ENCODE results near the gene SCIN. TPM values are rescaled to one million over a fixed set of nuclear protein-coding genes. Genes with fewer than 3 reads are reported as not detected.

SCIN gene
- total and polyA plus RNA-seq, 11 donors = 0.01 to 1.7 (median 0.87) TPM; not detected in 5

- H3K4me1 ChIP-seq = no peaks in the 10 kb centered on the region
- TF ChIP-seq CTCF (IDR thresholded peaks at IDR 0.05) (no peak), POLR2A (IDR thresholded peaks at IDR 0.05) (no peak)
- no peaks in the 10 kb centered on the region for H3K9me3 ChIP-seq
- no peak overlapping the region for H3K4me3 ChIP-seq
- H3K27me3 ChIP-seq = no peaks in the 10 kb centered on the region
- ATAC-seq (no peak), DNase-seq (no peak)
- WGBS, 4 donors = 79 to 92% (median 85%) methylated on average over 2 of the region's 2 CpGs
- no peak overlapping the region for H3K27ac ChIP-seq
- H3K36me3 ChIP-seq = no peaks in the 10 kb centered on the region
- intact Hi-C loops (cut with DNase I) = no loop called here
Measured at GRCh38 chr7:12610899-12611298, 40.4 kb downstream of the SCIN start.

DNA sequence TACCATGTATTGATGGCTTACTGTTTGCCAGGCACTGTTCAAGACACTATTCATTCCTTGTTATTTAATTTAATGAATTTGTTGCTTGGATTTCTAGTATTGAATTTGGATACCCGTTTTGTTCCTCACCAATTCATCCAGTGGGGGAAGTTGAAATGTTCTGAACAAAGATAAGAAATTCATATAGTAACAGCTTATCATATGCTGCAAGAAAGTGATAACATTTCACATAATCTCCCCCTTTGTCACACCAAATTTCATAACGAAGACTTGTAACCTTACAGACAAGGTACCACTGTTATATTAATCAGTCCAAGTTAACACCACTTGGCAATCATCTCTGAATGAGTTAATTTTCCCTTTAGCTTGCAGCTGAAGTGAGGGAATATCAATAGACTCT is 42.1 kb downstream of the SCIN start:
- 39 to 53% (median 45%) methylated on average over 2 of the region's 2 CpGs for WGBS, 4 donors
- no peak for ATAC-seq
- TF ChIP-seq POLR2A (IDR thresholded peaks at IDR 0.05) = no peak

DNA sequence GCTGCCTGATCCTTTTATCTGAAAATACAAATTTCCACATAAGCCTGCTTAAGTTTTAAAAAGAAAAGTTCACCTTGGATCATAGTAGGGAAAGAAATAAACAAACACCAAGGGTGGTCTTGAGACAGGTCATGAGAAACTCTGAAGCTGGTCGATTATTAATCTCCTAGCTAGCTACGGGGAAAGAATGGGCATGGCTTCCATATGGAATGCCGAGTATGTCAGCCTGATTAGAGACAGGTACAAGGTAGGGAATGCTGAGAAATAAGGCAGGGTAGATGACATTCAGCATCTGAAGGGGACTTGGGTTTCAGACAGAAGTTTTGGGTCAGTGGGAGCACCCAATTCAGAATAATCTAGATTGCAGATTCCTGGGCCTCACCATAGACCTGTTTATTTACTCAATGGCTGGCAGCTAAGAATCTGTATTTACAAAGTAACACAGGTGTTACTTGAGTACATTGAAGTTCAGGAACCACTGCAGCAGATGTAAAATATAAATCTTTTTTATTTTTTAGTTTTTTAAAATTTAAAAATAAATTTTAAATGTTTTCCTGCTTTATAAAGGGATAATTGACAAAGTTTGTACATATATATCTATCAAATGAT is 49.0 kb downstream of the SCIN start:
- ATAC-seq = no peak
- Histone ChIP-seq H3K36me3 (no peaks in the 10 kb centered on the region), H3K4me3 (no peak overlapping the region), H3K27ac (no peak overlapping the region), H3K27me3 (no peaks in the 10 kb centered on the region), H3K4me1 (peaks cover 0 to 4% (median 0%) of the 10 kb centered on the region in 12 donors), H3K9me3 (no peaks in the 10 kb centered on the region)
- intact Hi-C loops (cut with DNase I) = loop anchor here in 7 of 10 donors (5.0 kb wide), 2 partner anchors 92 to 97 kb away; no protein-coding TSS in a partner anchor
- DNase-seq = no peak
- no peak for TF ChIP-seq CTCF (IDR thresholded peaks at IDR 0.05)
- no peak for TF ChIP-seq POLR2A (IDR thresholded peaks at IDR 0.05)
- 51 to 63% (median 54%) methylated on average over 3 of the region's 3 CpGs for WGBS, 4 donors

More for the DNA sequence above, 42.1 kb downstream of the SCIN start:
- Histone ChIP-seq H3K27ac (no peak overlapping the region), H3K36me3 (no peaks in the 10 kb centered on the region), H3K9me3 (no peaks in the 10 kb centered on the region), H3K4me1 (no peaks in the 10 kb centered on the region), H3K4me3 (no peak overlapping the region), H3K27me3 (no peaks in the 10 kb centered on the region)
- intact Hi-C loops (cut with DNase I) = no loop called here
- DNase-seq = no peak

DNA sequence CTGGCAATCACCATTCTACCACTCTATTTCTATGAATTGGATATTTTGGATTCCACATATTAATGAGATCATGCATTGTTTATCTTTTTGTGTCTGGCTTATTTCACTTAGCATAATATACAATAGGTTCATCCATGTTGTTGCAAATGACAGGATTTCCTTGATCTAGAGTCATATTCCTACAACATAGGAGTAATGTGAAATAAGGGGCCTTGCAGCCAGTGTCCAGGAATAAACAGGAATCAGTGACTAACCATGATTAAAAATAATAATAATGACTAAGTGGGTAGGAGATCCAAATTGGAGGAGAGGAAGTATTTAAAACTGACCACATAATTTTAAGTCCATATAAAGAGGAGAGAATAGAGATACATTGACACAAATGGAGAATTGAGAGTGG is 49.9 kb downstream of the SCIN start:
- H3K4me3 ChIP-seq = no peak overlapping the region
- TF ChIP-seq POLR2A (IDR thresholded peaks at IDR 0.05) (no peak), CTCF (IDR thresholded peaks at IDR 0.05) (no peak)
- no peaks in the 10 kb centered on the region for H3K27me3 ChIP-seq
- peaks cover 0 to 4% (median 0%) of the 10 kb centered on the region in 12 donors for H3K4me1 ChIP-seq
- no peaks in the 10 kb centered on the region for H3K36me3 ChIP-seq
- ATAC-seq (no peak), DNase-seq (no peak)
- intact Hi-C loops (cut with DNase I) = loop anchor here in 6 of 10 donors (5.0 kb wide), 2 partner anchors 93 to 98 kb away; no protein-coding TSS in a partner anchor
- no peaks in the 10 kb centered on the region for H3K9me3 ChIP-seq
- no peak overlapping the region for H3K27ac ChIP-seq

- no peak for TF ChIP-seq POLR2A (IDR thresholded peaks at IDR 0.05)
- TF ChIP-seq CTCF (IDR thresholded peaks at IDR 0.05) = no peak
- Histone ChIP-seq H3K9me3 (no peaks in the 10 kb centered on the region), H3K27me3 (no peaks in the 10 kb centered on the region), H3K27ac (no peak overlapping the region), H3K4me1 (peaks cover 0 to 4% (median 0%) of the 10 kb centered on the region in 12 donors), H3K4me3 (no peak overlapping the region), H3K36me3 (no peaks in the 10 kb centered on the region)
- ATAC-seq = no peak
- intact Hi-C loops (cut with DNase I) = loop anchor here in 6 of 10 donors (5.0 kb wide), 2 partner anchors 96 to 101 kb away; no protein-coding TSS in a partner anchor
- DNase-seq = no peak
Measured at GRCh38 chr7:12623223-12623622, 52.7 kb downstream of the SCIN start.
